Measurements from ENCODE around the gene SERP2. TPM values are rescaled to one million over a fixed set of nuclear protein-coding genes. Genes with fewer than 3 reads are reported as not detected.
A peak's percentile ranks its signal among the peaks of the same experiment; 100 is the strongest.

The SERP2 gene
- total RNA-seq, 1 experiment from 2014 or later = 1.8 TPM

- Histone ChIP-seq H3K56ac (ENCODE audit: insufficient read length, low read depth, low read length) (no peak overlapping the region), H4K8ac (replicated peaks; ENCODE audit: insufficient read length, low read depth, low read length) (no peak overlapping the region), H3K9ac (ENCODE audit: extremely low read depth, insufficient read length, low read length) (no peak overlapping the region), H2BK5ac (ENCODE audit: insufficient read length, low read length) (no peak overlapping the region), H3K4ac (ENCODE audit: low read depth, low read length) (no peak overlapping the region), H3K9me3 (ENCODE audit: control insufficient read depth, low read depth, low read length) (no peaks in the 10 kb centered on the region), H3K23ac (ENCODE audit: insufficient read length, low read depth, low read length) (no peak overlapping the region), H3K79me2 (ENCODE audit: insufficient read depth, low read length) (no peaks in the 10 kb centered on the region), H3K14ac (ENCODE audit: insufficient read depth, low read length) (no peak overlapping the region), H4K91ac (ENCODE audit: insufficient read length, low read depth, low read length) (no peak overlapping the region), H2BK20ac (ENCODE audit: low read depth, low read length, poor library complexity, severe bottlenecking) (no peak overlapping the region), H3K18ac (ENCODE audit: insufficient read length, low read depth, low read length) (no peak overlapping the region), H2BK120ac (ENCODE audit: low read depth, low read length, poor library complexity, severe bottlenecking) (no peak overlapping the region), H3K23me2 (ENCODE audit: insufficient read length, low read depth, low read length, poor library complexity, severe bottlenecking) (no peaks in the 10 kb centered on the region), H3K4me2 (ENCODE audit: insufficient read depth, insufficient read length, low read length) (no peak overlapping the region), H3K27me3 (ENCODE audit: insufficient read depth, low read length) (no peaks in the 10 kb centered on the region), H2BK15ac (ENCODE audit: low read depth, low read length) (no peak overlapping the region), H3K79me1 (ENCODE audit: insufficient read depth, low read depth, low read length, poor library complexity, severe bottlenecking) (no peaks in the 10 kb centered on the region), H2AK5ac (ENCODE audit: insufficient read length, low read length) (no peak overlapping the region), H4K20me1 (ENCODE audit: control insufficient read depth, insufficient read depth, insufficient read length) (no peaks in the 10 kb centered on the region), H2AFZ (ENCODE audit: low read length) (no peak overlapping the region), H2BK12ac (ENCODE audit: insufficient read length, low read depth, low read length) (no peak overlapping the region), H4K5ac (ENCODE audit: insufficient read length, low read depth, low read length) (no peak overlapping the region), H3K4me1 (ENCODE audit: insufficient read depth, low read length) (peaks cover 3% of the 10 kb centered on the region; the same call in 1 of the 2 replicates), H3T11ph (ENCODE audit: low read length) (no peak overlapping the region), H3K27ac (ENCODE audit: insufficient read length, low read depth, low read length) (no peak overlapping the region)
- Mint-ChIP-seq H3K4me3 (no peak overlapping the region), H3K36me3 (ENCODE audit: insufficient read depth in 1 of 3, low read depth in 3 of 3) (peaks cover 0 to 5% (median 4%) of the 10 kb centered on the region in 3 experiments; a peak in 2 of 7 replicates), H3K4me1 (peaks cover 2 to 15% of the 10 kb centered on the region in 2 experiments), H3K9me3 (peaks cover 3 to 4% of the 10 kb centered on the region in 2 experiments; a peak in 2 of 5 replicates), H3K27me3 (ENCODE audit: low read depth) (peaks cover 6% of the 10 kb centered on the region), H3K27ac (peak overlapping the region in 1 of 3 experiments; percentile 72; a peak in 1 of 7 replicates)
- DNase-seq = no peak
- WGBS (ENCODE audit: extremely low coverage, insufficient read length, low lambda C conversion rate) = no CpG with 5 or more reads among the region's 4 CpGs
- no peak for TF ChIP-seq CTCF (conservative IDR thresholded peaks at IDR 0.05)
Observed at GRCh38 chr13:44337581-44337980, 36.0 kb upstream of the SERP2 start.
